Peyer's patch (tissue), 4 donors: ENCODE results near the gene SGPL1.

ENCODE experiments used
- CTCF ChIP-seq, 6 experiments: fragments of 450-650 bp in 4 of 6; fragments of 200-600 bp in 2 of 6; sonication (generic) in 1 of 6; IDR thresholded peaks; one replicate each; pipeline ENCODE4 v1.5.1; 2017 to 2019; ENCODE audit warnings: antibody characterized with exemption in 6 of 6, mild to moderate bottlenecking in 3 of 6, moderate library complexity in 1 of 6
- POLR2A ChIP-seq, 2 donors: fragments of 450-650 bp; IDR thresholded peaks; one replicate each; pipeline ENCODE4 v1.5.1; 2017; ENCODE audit warnings: antibody characterized with exemption in 2 of 2, mild to moderate bottlenecking in 2 of 2, moderate library complexity in 2 of 2

GRCh38 chr10:70834021-70834420, 18.3 kb downstream of the SGPL1 start:
- TF ChIP-seq CTCF (IDR thresholded peaks at IDR 0.05) (no peak), POLR2A (IDR thresholded peaks at IDR 0.05) (no peak)
